ENCODE data around the gene GRHL3.

Gene GRHL3

GRCh38 chr1:24385160-24385940 is 66.2 kb downstream of the GRHL3 start:
- DNase-seq (ENCODE audit: low spot score) = no peak
- TF ChIP-seq CTCF (IDR thresholded peaks at IDR 0.05; ENCODE audit: extremely low read depth, missing control alignments) = peak; percentile 27

- no peak for TF ChIP-seq CTCF (IDR thresholded peaks at IDR 0.05; ENCODE audit: extremely low read depth, missing control alignments)
- DNase-seq (ENCODE audit: low spot score) = no peak
Measured at GRCh38 chr1:24386241-24386640, 67.1 kb downstream of the GRHL3 start.

GRCh38 chr1:24386931-24387330 is 67.8 kb downstream of the GRHL3 start:
- no peak for DNase-seq (ENCODE audit: low spot score)
- TF ChIP-seq CTCF (IDR thresholded peaks at IDR 0.05; ENCODE audit: extremely low read depth, missing control alignments) = no peak

- no peak for TF ChIP-seq CTCF (IDR thresholded peaks at IDR 0.05; ENCODE audit: extremely low read depth, missing control alignments)
- DNase-seq (ENCODE audit: low spot score) = no peak
Measured at GRCh38 chr1:24387636-24388175, 68.5 kb downstream of the GRHL3 start.

- TF ChIP-seq CTCF (IDR thresholded peaks at IDR 0.05; ENCODE audit: extremely low read depth, missing control alignments) = no peak
- DNase-seq (ENCODE audit: low spot score) = no peak
Measured at GRCh38 chr1:24388331-24388885, 69.3 kb downstream of the GRHL3 start.

- TF ChIP-seq CTCF (IDR thresholded peaks at IDR 0.05; ENCODE audit: extremely low read depth, missing control alignments) = no peak
- DNase-seq (ENCODE audit: low spot score) = no peak
Measured at GRCh38 chr1:24389231-24389678, 70.1 kb downstream of the GRHL3 start.

Data from GM20000 (cell line).